ENCODE results near the gene PLD5. TPM values are rescaled to one million over a fixed set of nuclear protein-coding genes. Genes with fewer than 3 reads are reported as not detected.

The PLD5 gene
- total RNA-seq, 1 experiment from 2014 or later = not detected

GRCh38 chr1:242133796-242134195 is 390.7 kb downstream of the PLD5 start:
- H3K27ac ChIP-seq (ENCODE audit: low read length) = no peak overlapping the region
- in situ Hi-C loops (cut with HindIII; ENCODE audit: low pct_unique_long_range_greater_than_20kb, low sequenced_read_pairs) = no loop called here
- no peak overlapping the region for H3K4me3 ChIP-seq (ENCODE audit: low read depth in 2 of 2, low read length in 2 of 2)
- POLR2A ChIA-PET = no interaction called here
- BruUV-seq (replicated peaks) = no TSS peak
- CTCF ChIA-PET = interaction anchor here (0.7 kb wide), 1 partner anchor 405 kb away, joined by 5 read pairs; no protein-coding TSS in a partner anchor
- peaks cover 8% of the 10 kb centered on the region; the same call in 1 of the 2 replicates for H3K9me3 ChIP-seq (ENCODE audit: control insufficient read depth, insufficient read depth, low read depth, low read length)
- H3K27me3 ChIP-seq (ENCODE audit: control insufficient read depth, insufficient read depth, low read length) = no peaks in the 10 kb centered on the region
- no peaks in the 10 kb centered on the region for H3K4me1 ChIP-seq (ENCODE audit: control insufficient read depth, insufficient read depth, low read length)
- ATAC-seq (no peak), DNase-seq (ENCODE audit: low read depth, low spot score) (no peak)
- TF ChIP-seq SIN3A (IDR thresholded peaks at IDR 0.05; ENCODE audit: borderline replicate concordance, insufficient read depth, low read depth, low read length) = no peak
- TF ChIP-seq TCF7L2 (IDR thresholded peaks at IDR 0.05; ENCODE audit: low read depth, low read length) = no peak
- no peak for TF ChIP-seq REST (IDR thresholded peaks at IDR 0.05; ENCODE audit: insufficient read depth in 1 of 2, low read depth in 2 of 2, low read length in 1 of 2)
- no peak for TF ChIP-seq POLR2AphosphoS5 (IDR thresholded peaks at IDR 0.05; ENCODE audit: low read depth, low read length)
- no peak for TF ChIP-seq CTCF (IDR thresholded peaks at IDR 0.05)
- intact Hi-C loops (cut with micrococcal nuclease; ENCODE audit: unreplicated experiment) = no loop called here
- no peaks in the 10 kb centered on the region for H3K36me3 ChIP-seq (ENCODE audit: control insufficient read depth, insufficient read depth, low read length)

- in situ Hi-C loops (cut with HindIII; ENCODE audit: low pct_unique_long_range_greater_than_20kb, low sequenced_read_pairs) = no loop called here
- Histone ChIP-seq H3K27me3 (ENCODE audit: control insufficient read depth, insufficient read depth, low read length) (no peaks in the 10 kb centered on the region), H3K4me1 (ENCODE audit: control insufficient read depth, insufficient read depth, low read length) (no peaks in the 10 kb centered on the region), H3K27ac (ENCODE audit: low read length) (no peak overlapping the region), H3K4me3 (ENCODE audit: low read depth in 2 of 2, low read length in 2 of 2) (no peak overlapping the region), H3K9me3 (ENCODE audit: control insufficient read depth, insufficient read depth, low read depth, low read length) (peaks cover 8% of the 10 kb centered on the region; the same call in 1 of the 2 replicates), H3K36me3 (ENCODE audit: control insufficient read depth, insufficient read depth, low read length) (no peaks in the 10 kb centered on the region)
- ChIA-PET CTCF (interaction anchor here (0.7 kb wide), 1 partner anchor 405 kb away, joined by 5 read pairs; no protein-coding TSS in a partner anchor), POLR2A (no interaction called here)
- ATAC-seq (no peak), DNase-seq (ENCODE audit: low read depth, low spot score) (no peak)
- no peak for TF ChIP-seq CTCF (IDR thresholded peaks at IDR 0.05)
- no peak for TF ChIP-seq SIN3A (IDR thresholded peaks at IDR 0.05; ENCODE audit: borderline replicate concordance, insufficient read depth, low read depth, low read length)
- TF ChIP-seq POLR2AphosphoS5 (IDR thresholded peaks at IDR 0.05; ENCODE audit: low read depth, low read length) = no peak
- TF ChIP-seq REST (IDR thresholded peaks at IDR 0.05; ENCODE audit: insufficient read depth in 1 of 2, low read depth in 2 of 2, low read length in 1 of 2) = no peak
- no peak for TF ChIP-seq TCF7L2 (IDR thresholded peaks at IDR 0.05; ENCODE audit: low read depth, low read length)
- intact Hi-C loops (cut with micrococcal nuclease; ENCODE audit: unreplicated experiment) = no loop called here
- no TSS peak for BruUV-seq (replicated peaks)
Observed at GRCh38 chr1:242133351-242133750, 391.1 kb downstream of the PLD5 start.

Measured in Panc1 (cell line).